Glutamatergic neuron (in vitro differentiated cells): ENCODE data around the gene DENND4B. TPM values are rescaled to one million over a fixed set of nuclear protein-coding genes. Genes with fewer than 3 reads are reported as not detected.

Experiments used
- DNase-seq: peaks from one replicate; pipeline ENCODE4 v3.0.0; 2022
- H3K27ac Mint-ChIP-seq: one replicate; pipeline ENCODE4 v1.8.0; 2020; ENCODE audit warnings: mild to moderate bottlenecking, mixed read lengths, inconsistent platforms; ENCODE audit not compliant: unreplicated experiment
- H3K27me3 Mint-ChIP-seq: one replicate; pipeline ENCODE4 v1.8.0; 2020; ENCODE audit warnings: mild to moderate bottlenecking, moderate library complexity, mixed read lengths, inconsistent platforms; ENCODE audit not compliant: unreplicated experiment
- H3K36me3 Mint-ChIP-seq: one replicate; pipeline ENCODE4 v1.8.0; 2020; ENCODE audit warnings: mild to moderate bottlenecking, mixed read lengths, inconsistent platforms; ENCODE audit not compliant: unreplicated experiment
- H3K4me1 Mint-ChIP-seq: one replicate; pipeline ENCODE4 v1.8.0; 2020; ENCODE audit warnings: mild to moderate bottlenecking, low read depth, mixed read lengths, inconsistent platforms; ENCODE audit not compliant: unreplicated experiment
- H3K4me3 Mint-ChIP-seq: one replicate; pipeline ENCODE4 v1.8.0; 2020; ENCODE audit warnings: mild to moderate bottlenecking, mixed read lengths, inconsistent platforms; ENCODE audit not compliant: unreplicated experiment
- H3K9me3 Mint-ChIP-seq: one replicate; pipeline ENCODE4 v1.8.0; 2020; ENCODE audit warnings: mild to moderate bottlenecking, moderate library complexity, mixed read lengths, inconsistent platforms; ENCODE audit not compliant: unreplicated experiment
- long read RNA-seq: library from polyadenylated mRNA; unstranded; transcript quantifications from one replicate; pipeline ENCODE4 v2.0.0, GENCODE V29; 2020; ENCODE audit not compliant: unreplicated experiment
- total RNA-seq: library from RNA; stranded (reverse); fragmentation: NEBNext Ultra II Directional; extraction: Animal tissue kit (Norgen Biotek cat#: 25700); gene quantifications from one replicate; pipeline ENCODE4 v1.2.1, GENCODE V29; 2021; ENCODE audit not compliant: unreplicated experiment
- TF ChIP-seq, protein P1 (sequence below): fragments of 200-600 bp; sonication (generic); IDR thresholded peaks from one replicate; pipeline ENCODE4 v1.5.0; 2021; ENCODE audit not compliant: partially characterized antibody, unreplicated experiment

The DENND4B gene
- 72.9 TPM for total RNA-seq
- long read RNA-seq, partial matches to known transcripts = 9 of 11 reads
- long read RNA-seq, other reads (novel, unspliced or antisense) = 2 of 11 reads

- H3K4me1 Mint-ChIP-seq = peaks cover 3% of the 10 kb centered on the region
- peaks cover 3% of the 10 kb centered on the region for H3K27me3 Mint-ChIP-seq
- peak within 1 kb of the TSS; percentile 89 for H3K4me3 Mint-ChIP-seq
- peak within 1 kb of the TSS; percentile 84 for H3K27ac Mint-ChIP-seq
- peaks cover 7% of the 10 kb centered on the region for H3K9me3 Mint-ChIP-seq
- no peaks in the 10 kb centered on the region for H3K36me3 Mint-ChIP-seq
- TF ChIP-seq, protein P1, sequence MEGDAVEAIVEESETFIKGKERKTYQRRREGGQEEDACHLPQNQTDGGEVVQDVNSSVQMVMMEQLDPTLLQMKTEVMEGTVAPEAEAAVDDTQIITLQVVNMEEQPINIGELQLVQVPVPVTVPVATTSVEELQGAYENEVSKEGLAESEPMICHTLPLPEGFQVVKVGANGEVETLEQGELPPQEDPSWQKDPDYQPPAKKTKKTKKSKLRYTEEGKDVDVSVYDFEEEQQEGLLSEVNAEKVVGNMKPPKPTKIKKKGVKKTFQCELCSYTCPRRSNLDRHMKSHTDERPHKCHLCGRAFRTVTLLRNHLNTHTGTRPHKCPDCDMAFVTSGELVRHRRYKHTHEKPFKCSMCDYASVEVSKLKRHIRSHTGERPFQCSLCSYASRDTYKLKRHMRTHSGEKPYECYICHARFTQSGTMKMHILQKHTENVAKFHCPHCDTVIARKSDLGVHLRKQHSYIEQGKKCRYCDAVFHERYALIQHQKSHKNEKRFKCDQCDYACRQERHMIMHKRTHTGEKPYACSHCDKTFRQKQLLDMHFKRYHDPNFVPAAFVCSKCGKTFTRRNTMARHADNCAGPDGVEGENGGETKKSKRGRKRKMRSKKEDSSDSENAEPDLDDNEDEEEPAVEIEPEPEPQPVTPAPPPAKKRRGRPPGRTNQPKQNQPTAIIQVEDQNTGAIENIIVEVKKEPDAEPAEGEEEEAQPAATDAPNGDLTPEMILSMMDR = peak; percentile 96
- peak; percentile 89 for DNase-seq
These were observed at the start of gene DENND4B for GRCh38 chr1:153946622-153947241. TSS of gene DENND4B (minus strand) at chr1:153946718. CDS start at chr1:153944374, 2,344 bp downstream.

DNA sequence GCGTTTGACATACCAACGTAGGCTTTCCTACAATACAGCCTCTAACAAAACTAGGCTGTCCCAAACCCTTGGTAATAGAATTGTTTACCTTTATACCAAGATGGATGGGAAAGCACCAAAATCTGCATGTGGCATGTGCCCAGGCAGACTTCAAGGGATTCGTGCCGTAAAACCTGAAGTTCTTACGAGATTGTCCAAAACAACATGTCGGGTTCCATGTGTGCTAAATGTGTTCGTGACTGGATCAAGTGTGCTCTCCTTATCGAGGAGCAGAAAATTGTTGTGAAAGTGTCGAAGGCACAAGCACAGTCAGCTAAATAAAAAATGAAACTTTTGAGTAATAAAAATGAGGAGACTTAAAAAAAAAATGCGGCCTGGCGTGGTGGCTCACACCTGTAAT is 49.1 kb upstream of the DENND4B start:
- DNase-seq = no peak
- peaks cover 1% of the 10 kb centered on the region for H3K9me3 Mint-ChIP-seq
- H3K36me3 Mint-ChIP-seq = no peaks in the 10 kb centered on the region
- no peak overlapping the region for H3K27ac Mint-ChIP-seq
- peaks cover 6% of the 10 kb centered on the region for H3K4me1 Mint-ChIP-seq
- H3K27me3 Mint-ChIP-seq = peaks cover under 1% of the 10 kb centered on the region
- H3K4me3 Mint-ChIP-seq = no peak overlapping the region
- TF ChIP-seq, protein P1 = no peak

- Mint-ChIP-seq H3K4me3 (no peak overlapping the region), H3K36me3 (no peaks in the 10 kb centered on the region), H3K9me3 (peaks cover 4% of the 10 kb centered on the region), H3K27me3 (peaks cover 2% of the 10 kb centered on the region), H3K4me1 (peaks cover 7% of the 10 kb centered on the region), H3K27ac (no peak overlapping the region)
- no peak for DNase-seq
- TF ChIP-seq, protein P1 = no peak
These were observed 48.7 kb upstream of the DENND4B start for GRCh38 chr1:153995202-153995601.

DNA sequence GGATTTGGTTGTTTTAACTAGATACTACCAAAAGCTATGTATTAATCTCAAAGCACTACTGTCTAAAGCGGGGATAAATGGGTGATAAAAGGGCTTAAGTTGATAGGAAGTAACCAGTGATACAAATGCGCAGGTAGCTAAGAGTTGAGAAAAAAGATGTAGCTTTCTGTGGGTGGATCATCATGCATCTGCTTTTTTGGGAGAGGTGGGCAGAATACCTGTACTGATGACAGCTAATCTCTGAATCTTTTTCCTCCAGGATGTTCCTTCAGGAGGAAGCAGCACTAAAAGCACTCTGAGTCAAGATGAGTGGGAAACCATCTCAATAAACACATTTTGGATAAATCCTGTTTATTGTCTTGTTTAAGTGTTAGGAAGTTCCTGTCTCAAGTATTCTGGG is 45.3 kb upstream of the DENND4B start:
- no peak for DNase-seq
- peak overlapping the region; percentile 93 for H3K4me3 Mint-ChIP-seq
- H3K36me3 Mint-ChIP-seq = no peaks in the 10 kb centered on the region
- H3K9me3 Mint-ChIP-seq = peaks cover 6% of the 10 kb centered on the region
- H3K4me1 Mint-ChIP-seq = peaks cover 9% of the 10 kb centered on the region
- TF ChIP-seq, protein P1 = no peak
- H3K27ac Mint-ChIP-seq = no peak overlapping the region
- peaks cover 4% of the 10 kb centered on the region for H3K27me3 Mint-ChIP-seq

GRCh38 chr1:153991151-153991630 is 44.7 kb upstream of the DENND4B start:
- Mint-ChIP-seq H3K4me3 (peak overlapping the region; percentile 93), H3K4me1 (peaks cover 13% of the 10 kb centered on the region), H3K27ac (peak overlapping the region; percentile 94), H3K27me3 (peaks cover 7% of the 10 kb centered on the region), H3K9me3 (peaks cover 6% of the 10 kb centered on the region), H3K36me3 (no peaks in the 10 kb centered on the region)
- DNase-seq = no peak
- TF ChIP-seq, protein P1 = no peak
